ENCODE results near the gene MTMR1. TPM values are rescaled to one million over a fixed set of nuclear protein-coding genes. Genes with fewer than 3 reads are reported as not detected.

Gene MTMR1
- total RNA-seq, 6 experiments from 2014 or later: 9.0 to 20.6 (median 20.2) TPM

DNA sequence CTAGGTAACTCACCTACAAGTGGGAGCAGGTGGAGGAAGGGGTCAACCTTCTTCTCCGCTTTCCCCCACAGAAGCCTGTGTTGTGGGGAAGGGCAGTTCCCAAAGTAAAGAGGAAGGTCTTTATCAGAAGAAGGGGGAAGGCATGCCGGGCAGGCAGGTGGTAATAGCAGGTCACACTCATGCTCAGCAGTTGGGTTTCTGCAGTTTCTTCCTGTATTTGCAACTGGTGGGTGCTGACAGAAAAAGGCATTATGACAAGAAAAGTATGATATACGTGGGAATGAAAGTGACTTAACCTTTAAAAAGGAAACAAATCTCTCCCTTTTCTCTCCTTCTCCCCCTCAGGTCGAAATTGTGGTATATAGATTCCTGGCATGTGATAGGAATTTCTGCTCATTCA is 3.7 kb downstream of the MTMR1 start:
- no peak for TF ChIP-seq CTCF (IDR thresholded peaks at IDR 0.05)
- H3K4me3 Mint-ChIP-seq: no peak overlapping the region
- peaks cover 2% of the 10 kb centered on the region; the same call in 1 of the 2 replicates for H3K27me3 Mint-ChIP-seq (ENCODE audit: insufficient read depth)
- H3K36me3 Mint-ChIP-seq (ENCODE audit: low read depth): peaks cover 9% of the 10 kb centered on the region
- DNase-seq: no peak
- H3K27ac Mint-ChIP-seq: no peak overlapping the region
- H3K4me1 Mint-ChIP-seq (ENCODE audit: low read depth): peaks cover 19% of the 10 kb centered on the region
- peaks cover 11% of the 10 kb centered on the region for H3K9me3 Mint-ChIP-seq

GRCh38 chrX:150697641-150698040 is 4.4 kb downstream of the MTMR1 start:
- Mint-ChIP-seq H3K4me1 (ENCODE audit: low read depth) (peaks cover 19% of the 10 kb centered on the region), H3K4me3 (no peak overlapping the region), H3K36me3 (ENCODE audit: low read depth) (peaks cover 9% of the 10 kb centered on the region), H3K9me3 (peaks cover 3% of the 10 kb centered on the region; the same call in 1 of the 2 replicates), H3K27me3 (ENCODE audit: insufficient read depth) (peaks cover 2% of the 10 kb centered on the region; the same call in 1 of the 2 replicates), H3K27ac (no peak overlapping the region)
- no peak for DNase-seq
- TF ChIP-seq CTCF (IDR thresholded peaks at IDR 0.05): no peak

GRCh38 chrX:150698981-150699380 is 5.8 kb downstream of the MTMR1 start:
- no peak overlapping the region for H3K27ac Mint-ChIP-seq
- TF ChIP-seq CTCF (IDR thresholded peaks at IDR 0.05): no peak
- peaks cover 2% of the 10 kb centered on the region; the same call in 1 of the 2 replicates for H3K9me3 Mint-ChIP-seq
- H3K36me3 Mint-ChIP-seq (ENCODE audit: low read depth): peaks cover 9% of the 10 kb centered on the region
- no peak overlapping the region for H3K4me3 Mint-ChIP-seq
- no peak for DNase-seq
- peaks cover 2% of the 10 kb centered on the region; the same call in 1 of the 2 replicates for H3K27me3 Mint-ChIP-seq (ENCODE audit: insufficient read depth)
- peaks cover 32% of the 10 kb centered on the region for H3K4me1 Mint-ChIP-seq (ENCODE audit: low read depth)

DNA sequence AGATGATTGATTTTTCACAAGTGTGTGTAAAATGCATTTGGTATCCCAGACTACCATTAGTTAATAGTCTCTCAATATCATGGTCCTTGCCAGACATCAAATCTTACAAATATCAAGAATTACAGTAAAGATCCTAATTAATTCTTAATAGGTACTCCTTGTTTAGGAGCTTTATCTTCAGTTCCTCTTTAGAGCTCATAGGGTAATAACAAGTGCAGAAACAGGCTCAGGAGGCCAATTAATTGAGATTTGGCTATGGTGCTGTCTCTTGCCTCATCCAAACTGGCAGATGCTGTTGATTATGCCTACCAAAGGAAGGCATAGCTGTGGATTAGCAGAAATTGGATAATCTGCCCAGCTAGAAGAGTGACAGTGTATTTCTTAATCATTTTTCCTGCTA is 6.9 kb downstream of the MTMR1 start:
- peaks cover 13% of the 10 kb centered on the region for H3K36me3 Mint-ChIP-seq (ENCODE audit: low read depth)
- H3K9me3 Mint-ChIP-seq: no peaks in the 10 kb centered on the region
- no peak for TF ChIP-seq CTCF (IDR thresholded peaks at IDR 0.05)
- DNase-seq: no peak
- no peaks in the 10 kb centered on the region; the same call in none of the 2 replicates for H3K27me3 Mint-ChIP-seq (ENCODE audit: insufficient read depth)
- peaks cover 33% of the 10 kb centered on the region for H3K4me1 Mint-ChIP-seq (ENCODE audit: low read depth)
- H3K4me3 Mint-ChIP-seq: no peak overlapping the region
- H3K27ac Mint-ChIP-seq: no peak overlapping the region

GRCh38 chrX:150701377-150701776 is 8.2 kb downstream of the MTMR1 start:
- H3K36me3 Mint-ChIP-seq (ENCODE audit: low read depth): peaks cover 12% of the 10 kb centered on the region; the same call in 1 of the 2 replicates
- TF ChIP-seq CTCF (IDR thresholded peaks at IDR 0.05): no peak
- no peak overlapping the region; the same call in 1 of the 2 replicates for H3K27ac Mint-ChIP-seq
- H3K27me3 Mint-ChIP-seq (ENCODE audit: insufficient read depth): no peaks in the 10 kb centered on the region; the same call in none of the 2 replicates
- H3K4me3 Mint-ChIP-seq: no peak overlapping the region
- no peak for DNase-seq
- H3K9me3 Mint-ChIP-seq: no peaks in the 10 kb centered on the region
- peaks cover 22% of the 10 kb centered on the region for H3K4me1 Mint-ChIP-seq (ENCODE audit: low read depth)

Measured in HFFc6 (cell line).